Fibroblast of lung (primary cell): Measurements from ENCODE around the gene RAB1B. TPM values are rescaled to one million over a fixed set of nuclear protein-coding genes. Genes with fewer than 3 reads are reported as not detected.

Source experiments
- DNase-seq, 2 donors: peaks; one replicate each; pipeline versions ENCODE4 v3.0.0 to v3.0.0-alpha.2; 2010; ENCODE audit warnings: low read depth in 2 of 2
- H2AFZ ChIP-seq: 2 replicates; pipeline ENCODE4 v1.5.1; 2012; ENCODE audit warnings: low read length, control low read depth, inconsistent platforms
- H3K27ac ChIP-seq: 2 replicates; pipeline ENCODE4 v1.5.1; 2011; ENCODE audit warnings: low read length, control low read depth; ENCODE audit not compliant: insufficient read depth
- H3K27me3 ChIP-seq: 2 replicates; pipeline ENCODE4 v1.5.1; 2011; ENCODE audit warnings: mild to moderate bottlenecking, low read length; ENCODE audit not compliant: control insufficient read depth, insufficient read depth
- H3K36me3 ChIP-seq: 2 replicates; pipeline ENCODE4 v1.5.1; 2011; ENCODE audit warnings: low read length; ENCODE audit not compliant: control insufficient read depth, insufficient read depth
- H3K4me1 ChIP-seq: 2 replicates; pipeline ENCODE4 v1.5.1; 2011; ENCODE audit warnings: low read length; ENCODE audit not compliant: control insufficient read depth, insufficient read depth; ENCODE audit errors: extremely low read depth
- H3K4me2 ChIP-seq: 2 replicates; pipeline ENCODE4 v1.5.1; 2011; ENCODE audit warnings: low read length, control low read depth; ENCODE audit not compliant: insufficient read depth; ENCODE audit errors: extremely low read depth
- H3K4me3 ChIP-seq, 4 experiments: fragments of 200-600 bp in 1 of 4; sonication (generic) in 1 of 4; replicated peaks in 1 of 4; 2 replicates each; pipeline ENCODE4 v1.5.1; 2011 to 2016; ENCODE audit warnings: low read length in 4 of 4, low read depth in 3 of 4, mild to moderate bottlenecking in 3 of 4, control low read depth in 2 of 4, inconsistent platforms in 1 of 4, mixed read lengths in 1 of 4; ENCODE audit not compliant: insufficient read depth in 1 of 4; ENCODE audit errors: control extremely low read depth in 1 of 4
- H3K79me2 ChIP-seq: 2 replicates; pipeline ENCODE4 v1.5.1; 2012; ENCODE audit warnings: mild to moderate bottlenecking, low read length, inconsistent platforms; ENCODE audit not compliant: control insufficient read depth, insufficient read depth
- H3K9ac ChIP-seq: 2 replicates; pipeline ENCODE4 v1.5.1; 2011; ENCODE audit warnings: mild to moderate bottlenecking, low read length, control low read depth; ENCODE audit not compliant: insufficient read depth
- H3K9me3 ChIP-seq: 2 replicates; pipeline ENCODE4 v1.5.1; 2012; ENCODE audit warnings: low read depth, low read length; ENCODE audit not compliant: control insufficient read depth, insufficient read depth
- H4K20me1 ChIP-seq: 2 replicates; pipeline ENCODE4 v1.5.1; 2011; ENCODE audit warnings: low read length; ENCODE audit not compliant: control insufficient read depth, insufficient read depth; ENCODE audit errors: extremely low read depth
- EZH2 ChIP-seq: IDR thresholded peaks from 2 replicates; pipeline ENCODE4 v1.5.1; 2012; ENCODE audit warnings: low read length, control low read depth, mild to moderate bottlenecking; ENCODE audit errors: missing control alignments
- polyA plus RNA-seq, 2 donors: library from polyadenylated mRNA; depleted of rRNA in 1 of 2; stranded (reverse) in 1 of 2; unstranded in 1 of 2; fragments of >200 nt; gene quantifications; 2 replicates each; pipeline ENCODE4 v1.2.1, GENCODE V29; 2011 to 2012; ENCODE audit warnings: missing spikeins in 1 of 2
- total RNA-seq: library from RNA; depleted of rRNA; stranded (reverse); fragments of >200 nt; gene quantifications from 2 replicates; pipeline ENCODE4 v1.2.1, GENCODE V29; 2014
- TF ChIP-seq, protein P1 (sequence below), 2 donors: IDR thresholded peaks in 1 of 2; conservative IDR thresholded peaks in 1 of 2; 1 replicate in 1 of 2; 2 replicates in 1 of 2; pipeline ENCODE4 v1.5.1; 2011 to 2012; ENCODE audit warnings: low read length in 2 of 2, control low read depth in 1 of 2, inconsistent platforms in 1 of 2, low read depth in 1 of 2, mild to moderate bottlenecking in 1 of 2

RAB1B gene
- total and polyA plus RNA-seq, 2 donors (not counting 1 experiment from before 2014, with no cell fraction given): 63.6 to 140 TPM

DNA sequence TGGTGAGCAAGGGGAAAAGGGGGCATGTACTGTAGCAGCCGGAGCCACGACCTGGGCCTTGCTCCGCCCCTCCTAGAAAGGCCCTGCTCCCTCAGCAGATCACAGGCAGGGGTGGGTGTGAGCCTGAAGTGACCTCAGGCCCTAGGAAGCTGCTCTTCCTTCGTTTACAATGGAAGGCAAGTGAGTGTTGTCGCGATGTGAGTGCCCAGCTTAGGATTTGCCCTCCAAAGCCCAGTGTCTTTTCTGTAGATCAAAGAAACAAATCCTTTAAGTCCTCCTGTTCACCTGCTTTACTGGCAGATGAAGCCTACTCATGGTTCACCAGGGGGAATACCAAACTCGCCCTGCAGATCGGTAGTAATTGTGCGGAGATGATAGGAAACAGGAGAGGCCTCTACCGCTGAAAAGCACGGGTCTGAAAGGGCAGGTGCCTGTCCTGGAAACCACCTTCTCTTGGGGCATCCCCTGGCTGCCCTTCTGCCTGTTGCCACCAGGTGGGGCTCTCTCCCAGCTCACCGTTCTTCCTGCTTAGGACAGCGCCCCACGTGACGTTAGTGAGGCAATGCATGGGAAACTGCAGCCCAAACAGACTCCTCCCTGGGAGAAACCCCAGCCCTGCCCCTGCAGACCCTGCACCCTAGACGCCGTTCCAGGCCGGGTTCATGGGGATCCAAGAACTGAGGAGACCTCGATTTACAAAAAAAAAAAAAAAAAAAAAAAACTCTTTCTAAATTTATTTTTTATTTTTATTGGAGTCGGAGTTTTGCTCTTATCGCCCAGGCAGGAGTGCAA lies 45.9 kb upstream of the RAB1B start:
- Histone ChIP-seq H2AFZ (no peak overlapping the region), H3K9ac (no peak overlapping the region), H4K20me1 (no peaks in the 10 kb centered on the region), H3K36me3 (peaks cover 2% of the 10 kb centered on the region), H3K4me2 (no peak overlapping the region), H3K27ac (no peak overlapping the region), H3K9me3 (no peaks in the 10 kb centered on the region), H3K27me3 (no peaks in the 10 kb centered on the region), H3K79me2 (no peaks in the 10 kb centered on the region), H3K4me1 (no peaks in the 10 kb centered on the region), H3K4me3 (no peak overlapping the region)
- TF ChIP-seq, protein P1, sequence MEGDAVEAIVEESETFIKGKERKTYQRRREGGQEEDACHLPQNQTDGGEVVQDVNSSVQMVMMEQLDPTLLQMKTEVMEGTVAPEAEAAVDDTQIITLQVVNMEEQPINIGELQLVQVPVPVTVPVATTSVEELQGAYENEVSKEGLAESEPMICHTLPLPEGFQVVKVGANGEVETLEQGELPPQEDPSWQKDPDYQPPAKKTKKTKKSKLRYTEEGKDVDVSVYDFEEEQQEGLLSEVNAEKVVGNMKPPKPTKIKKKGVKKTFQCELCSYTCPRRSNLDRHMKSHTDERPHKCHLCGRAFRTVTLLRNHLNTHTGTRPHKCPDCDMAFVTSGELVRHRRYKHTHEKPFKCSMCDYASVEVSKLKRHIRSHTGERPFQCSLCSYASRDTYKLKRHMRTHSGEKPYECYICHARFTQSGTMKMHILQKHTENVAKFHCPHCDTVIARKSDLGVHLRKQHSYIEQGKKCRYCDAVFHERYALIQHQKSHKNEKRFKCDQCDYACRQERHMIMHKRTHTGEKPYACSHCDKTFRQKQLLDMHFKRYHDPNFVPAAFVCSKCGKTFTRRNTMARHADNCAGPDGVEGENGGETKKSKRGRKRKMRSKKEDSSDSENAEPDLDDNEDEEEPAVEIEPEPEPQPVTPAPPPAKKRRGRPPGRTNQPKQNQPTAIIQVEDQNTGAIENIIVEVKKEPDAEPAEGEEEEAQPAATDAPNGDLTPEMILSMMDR (conservative IDR thresholded peaks at IDR 0.05 in 1 of 2, IDR thresholded peaks at IDR 0.05 in 1 of 2; ENCODE audit: low read depth in 1 of 2, low read length in 2 of 2): peak; percentile 99 to 100
- no peak for TF ChIP-seq EZH2
- peak; percentile 81 to 91 for DNase-seq

DNA sequence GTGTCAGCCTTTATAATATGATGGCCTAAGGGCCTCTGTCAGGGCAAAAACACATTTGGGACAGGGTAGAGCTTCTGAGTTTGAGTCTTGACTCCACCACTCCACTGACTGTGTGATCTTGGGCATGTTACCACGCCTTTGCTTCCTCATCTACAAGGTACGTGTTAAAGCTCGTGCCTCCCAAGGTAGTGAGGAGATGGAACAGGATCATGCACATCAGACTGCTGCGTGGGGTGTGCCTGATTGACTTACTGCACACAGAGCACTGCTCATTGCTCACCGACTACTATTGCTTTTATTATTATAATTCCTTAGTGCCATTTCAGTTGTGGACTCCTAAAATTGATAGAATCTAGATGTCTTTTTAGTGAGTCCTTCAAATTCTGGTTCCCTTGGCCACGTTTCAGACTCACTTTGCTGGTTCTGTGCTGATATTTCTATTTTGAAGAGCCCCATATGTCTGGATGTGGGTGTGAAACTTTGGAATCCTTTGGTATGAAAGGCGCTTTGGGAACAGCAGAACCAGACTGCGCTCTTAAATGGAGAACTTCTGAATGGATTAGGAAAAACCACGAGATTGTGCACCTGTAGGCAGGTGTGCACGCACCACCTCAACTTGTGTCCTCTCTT lies 44.1 kb upstream of the RAB1B start:
- Histone ChIP-seq H3K27ac (no peak overlapping the region), H2AFZ (no peak overlapping the region), H3K4me1 (no peaks in the 10 kb centered on the region), H3K79me2 (no peaks in the 10 kb centered on the region), H3K36me3 (peaks cover 2% of the 10 kb centered on the region), H3K9me3 (no peaks in the 10 kb centered on the region), H3K9ac (no peak overlapping the region), H4K20me1 (no peaks in the 10 kb centered on the region), H3K27me3 (no peaks in the 10 kb centered on the region), H3K4me2 (no peak overlapping the region), H3K4me3 (no peak overlapping the region)
- no peak for TF ChIP-seq EZH2
- TF ChIP-seq, protein P1 (conservative IDR thresholded peaks at IDR 0.05 in 1 of 2, IDR thresholded peaks at IDR 0.05 in 1 of 2; ENCODE audit: low read depth in 1 of 2, low read length in 2 of 2): no peak
- no peak for DNase-seq

DNA sequence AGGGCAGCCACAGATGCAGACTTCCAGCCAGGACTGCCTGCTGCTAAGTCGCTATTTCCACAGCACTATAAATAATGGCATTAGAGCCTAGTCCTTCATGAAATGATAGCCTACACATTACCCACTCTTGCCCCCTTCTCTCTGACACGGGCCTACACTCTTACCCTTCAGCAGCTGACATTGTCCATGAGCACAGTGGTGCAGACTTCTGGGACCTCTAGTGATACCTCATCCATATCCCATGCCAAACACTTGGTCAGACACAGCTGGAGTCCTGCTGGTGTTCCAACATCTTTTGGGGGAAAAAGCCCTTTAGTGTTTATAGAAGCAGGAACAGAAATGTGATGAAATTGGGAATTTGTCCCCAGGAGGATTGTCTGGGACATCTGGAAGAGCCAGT lies 43.4 kb upstream of the RAB1B start:
- H3K4me2 ChIP-seq: no peak overlapping the region
- H2AFZ ChIP-seq: no peak overlapping the region
- TF ChIP-seq EZH2: no peak
- TF ChIP-seq, protein P1 (conservative IDR thresholded peaks at IDR 0.05 in 1 of 2, IDR thresholded peaks at IDR 0.05 in 1 of 2; ENCODE audit: low read depth in 1 of 2, low read length in 2 of 2): no peak
- no peaks in the 10 kb centered on the region for H3K79me2 ChIP-seq
- H3K27me3 ChIP-seq: no peaks in the 10 kb centered on the region
- no peaks in the 10 kb centered on the region for H4K20me1 ChIP-seq
- no peak overlapping the region for H3K9ac ChIP-seq
- H3K4me1 ChIP-seq: no peaks in the 10 kb centered on the region
- no peak overlapping the region for H3K4me3 ChIP-seq
- DNase-seq: no peak
- no peaks in the 10 kb centered on the region for H3K36me3 ChIP-seq
- no peaks in the 10 kb centered on the region for H3K9me3 ChIP-seq
- H3K27ac ChIP-seq: no peak overlapping the region
